ENCODE data around the gene SYT14.
"Not testable (repeated sequence)": the region's sequence is repeated elsewhere in the genome, so short reads cannot be mapped to it uniquely, and the experiment has no call there.

DNA sequence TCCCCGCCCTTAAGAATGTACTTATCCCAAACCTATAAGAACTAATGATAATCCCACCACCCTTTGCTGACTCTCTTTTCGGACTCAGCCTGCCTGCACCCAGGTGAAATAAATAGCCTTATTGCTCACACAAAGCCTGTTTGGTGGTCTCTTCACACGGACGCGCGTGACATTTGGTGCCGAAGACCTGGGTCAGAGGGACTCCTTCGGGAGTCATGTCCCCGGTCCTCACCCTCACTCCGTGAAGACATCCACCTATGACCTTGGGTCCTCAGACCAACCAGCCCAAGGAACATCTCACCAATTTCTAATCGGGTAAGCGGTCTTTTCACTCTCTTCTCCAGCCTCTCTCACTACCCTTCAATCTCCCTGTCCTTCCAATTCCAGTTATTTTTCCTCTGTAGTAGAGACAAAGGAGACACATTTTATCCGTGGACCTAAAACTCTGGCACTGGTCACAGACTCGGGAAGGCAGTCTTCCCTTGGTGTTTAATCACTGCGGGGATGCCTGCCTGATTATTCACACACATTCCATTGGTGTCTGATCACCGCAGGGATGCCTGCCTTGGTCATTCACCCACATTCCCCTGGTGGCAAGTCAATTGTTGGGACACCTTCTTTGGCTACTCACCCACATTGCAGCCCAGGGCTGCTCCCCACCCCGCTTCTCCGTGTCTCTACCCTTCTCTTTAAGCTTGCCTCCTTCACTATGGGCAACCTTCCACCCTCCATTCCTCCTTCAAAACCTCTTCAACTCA lies 250.0 kb downstream of the SYT14 start:
- not testable (repeated sequence) for TF ChIP-seq RFX5 (IDR thresholded peaks at IDR 0.05); KDM1A (IDR thresholded peaks at IDR 0.05; ENCODE audit: low read depth); POLR2A (IDR thresholded peaks at IDR 0.05; ENCODE audit: low read length)
- TF ChIP-seq, protein P1, sequence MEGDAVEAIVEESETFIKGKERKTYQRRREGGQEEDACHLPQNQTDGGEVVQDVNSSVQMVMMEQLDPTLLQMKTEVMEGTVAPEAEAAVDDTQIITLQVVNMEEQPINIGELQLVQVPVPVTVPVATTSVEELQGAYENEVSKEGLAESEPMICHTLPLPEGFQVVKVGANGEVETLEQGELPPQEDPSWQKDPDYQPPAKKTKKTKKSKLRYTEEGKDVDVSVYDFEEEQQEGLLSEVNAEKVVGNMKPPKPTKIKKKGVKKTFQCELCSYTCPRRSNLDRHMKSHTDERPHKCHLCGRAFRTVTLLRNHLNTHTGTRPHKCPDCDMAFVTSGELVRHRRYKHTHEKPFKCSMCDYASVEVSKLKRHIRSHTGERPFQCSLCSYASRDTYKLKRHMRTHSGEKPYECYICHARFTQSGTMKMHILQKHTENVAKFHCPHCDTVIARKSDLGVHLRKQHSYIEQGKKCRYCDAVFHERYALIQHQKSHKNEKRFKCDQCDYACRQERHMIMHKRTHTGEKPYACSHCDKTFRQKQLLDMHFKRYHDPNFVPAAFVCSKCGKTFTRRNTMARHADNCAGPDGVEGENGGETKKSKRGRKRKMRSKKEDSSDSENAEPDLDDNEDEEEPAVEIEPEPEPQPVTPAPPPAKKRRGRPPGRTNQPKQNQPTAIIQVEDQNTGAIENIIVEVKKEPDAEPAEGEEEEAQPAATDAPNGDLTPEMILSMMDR (IDR thresholded peaks at IDR 0.05) = not testable (repeated sequence)
